H1 (cell line): Measurements from ENCODE around the gene HNRNPM. TPM values are rescaled to one million over a fixed set of nuclear protein-coding genes. Genes with fewer than 3 reads are reported as not detected.

Experiments
- CTCF ChIA-PET: fragments of 300-600 bp; sonication (Branson Sonifier 250); formaldehyde crosslinking; loops from one replicate; lab custom pipeline; 2021; ENCODE audit not compliant: partially characterized antibody; lab: Charles Lee
- POLR2A ChIA-PET: fragments of 300-600 bp; sonication (Branson Sonifier 250); formaldehyde crosslinking; loops from one replicate; lab custom pipeline; 2021; ENCODE audit warnings: inconsistent platforms; ENCODE audit not compliant: partially characterized antibody; lab: Charles Lee
- DNase-seq, 2 experiments: peaks; one replicate each; pipeline versions ENCODE4 v3.0.0 to v3.0.0-alpha.2; 2010 to 2022; ENCODE audit warnings: low spot score in 2 of 2, low read depth in 1 of 2, mixed read lengths in 1 of 2
- FAIRE-seq: peaks from 2 replicates; lab custom pipeline; 2011; peaks lifted over from hg19 to GRCh38; lab: Jason Lieb, UNC
- H2AFZ ChIP-seq: 2 replicates; pipeline ENCODE4 v1.8.1; 2012; ENCODE audit warnings: low read length, inconsistent platforms
- H2AK5ac ChIP-seq: 2 replicates; pipeline ENCODE4 v1.6.1; 2013; ENCODE audit warnings: low read depth, low read length
- H2BK120ac ChIP-seq: replicated peaks from 2 replicates; pipeline ENCODE3; 2013; ENCODE audit warnings: low read depth, low read length, inconsistent platforms
- H2BK12ac ChIP-seq: 2 replicates; pipeline ENCODE4 v1.6.1; 2013; ENCODE audit warnings: low read depth, low read length
- H2BK15ac ChIP-seq: 2 replicates; pipeline ENCODE4 v1.6.1; 2013; ENCODE audit warnings: low read length
- H2BK20ac ChIP-seq: 2 replicates; pipeline ENCODE4 v1.6.1; 2013; ENCODE audit warnings: low read length
- H2BK5ac ChIP-seq: 2 replicates; pipeline ENCODE4 v1.6.1; 2013; ENCODE audit warnings: low read depth, low read length
- H3K14ac ChIP-seq: 2 replicates; pipeline ENCODE4 v1.6.1; 2013; ENCODE audit warnings: inconsistent platforms; ENCODE audit not compliant: insufficient read length
- H3K18ac ChIP-seq: 2 replicates; pipeline ENCODE4 v1.6.1; 2013; ENCODE audit warnings: low read length; ENCODE audit errors: extremely low read depth
- H3K23ac ChIP-seq: 2 replicates; pipeline ENCODE4 v1.6.1; 2013; ENCODE audit warnings: inconsistent platforms; ENCODE audit not compliant: insufficient read length
- H3K23me2 ChIP-seq: 2 replicates; pipeline ENCODE4 v1.6.1; 2013; ENCODE audit warnings: low read depth, low read length
- H3K27ac ChIP-seq: 2 replicates; pipeline ENCODE4 v1.6.1; 2011; ENCODE audit warnings: low read depth, low read length, inconsistent platforms
- H3K27me3 ChIP-seq, 4 experiments: replicated peaks in 1 of 4; 1 replicate in 1 of 4; 2 replicates in 3 of 4; pipeline versions ENCODE4 v1.6.1 to v1.8.1; 2011 to 2013; ENCODE audit warnings: low read length in 3 of 4, mild to moderate bottlenecking in 3 of 4, inconsistent platforms in 2 of 4, mixed read lengths in 2 of 4, moderate library complexity in 1 of 4; ENCODE audit not compliant: control insufficient read depth in 3 of 4, insufficient read depth in 3 of 4; ENCODE audit errors: extremely low read depth in 1 of 4
- H3K36me3 ChIP-seq, 4 experiments: 2 replicates each; pipeline versions ENCODE4 v1.6.1 to v1.8.1; 2011 to 2013; ENCODE audit warnings: mild to moderate bottlenecking in 4 of 4, low read length in 3 of 4, moderate library complexity in 2 of 4, control low read depth in 1 of 4, inconsistent platforms in 1 of 4; ENCODE audit not compliant: insufficient read depth in 4 of 4, control insufficient read depth in 2 of 4
- H3K4ac ChIP-seq: replicated peaks from 2 replicates; pipeline ENCODE3; 2013; ENCODE audit warnings: low read length, low read depth, mixed read lengths, inconsistent platforms; ENCODE audit not compliant: insufficient read length
- H3K4me1 ChIP-seq, 4 experiments: replicated peaks in 1 of 4; 1 replicate in 1 of 4; 2 replicates in 3 of 4; pipeline versions ENCODE4 v1.6.1 to v1.8.1; 2011 to 2013; ENCODE audit warnings: low read length in 3 of 4, inconsistent platforms in 2 of 4, mixed read lengths in 1 of 4; ENCODE audit not compliant: insufficient read depth in 4 of 4, control insufficient read depth in 3 of 4
- H3K4me2 ChIP-seq, 2 experiments: 2 replicates each; pipeline versions ENCODE4 v1.6.1 to v1.8.1; 2011 to 2013; ENCODE audit warnings: low read depth in 2 of 2, low read length in 2 of 2, control low read depth in 1 of 2, inconsistent platforms in 1 of 2, mild to moderate bottlenecking in 1 of 2; ENCODE audit not compliant: insufficient read depth in 1 of 2
- H3K4me3 ChIP-seq, 4 experiments: fragments of 200-600, 300-600 bp in 1 of 4; sonication (generic), shearing (Covaris generic), sonication (Bioruptor Twin) in 1 of 4; 2 replicates each; pipeline versions ENCODE4 v1.5.1 to v1.8.1; 2011 to 2016; ENCODE audit warnings: low read length in 4 of 4, low read depth in 3 of 4, control low read depth in 2 of 4, inconsistent platforms in 2 of 4, mild to moderate bottlenecking in 2 of 4, mixed read lengths in 1 of 4, moderate library complexity in 1 of 4; ENCODE audit not compliant: insufficient read depth in 2 of 4; ENCODE audit errors: extremely low read depth in 1 of 4
- H3K56ac ChIP-seq: replicated peaks from 2 replicates; pipeline ENCODE3; 2013; ENCODE audit warnings: low read depth, mild to moderate bottlenecking, mixed read lengths, low read length, inconsistent platforms; ENCODE audit not compliant: insufficient read length
- H3K79me1 ChIP-seq: 2 replicates; pipeline ENCODE4 v1.6.1; 2013; ENCODE audit warnings: low read depth, low read length, control low read depth
- H3K79me2 ChIP-seq, 2 experiments: 2 replicates each; pipeline versions ENCODE4 v1.6.1 to v1.8.1; 2012 to 2013; ENCODE audit warnings: low read length in 2 of 2, mild to moderate bottlenecking in 2 of 2, inconsistent platforms in 1 of 2; ENCODE audit not compliant: insufficient read depth in 2 of 2, control insufficient read depth in 1 of 2
- H3K9ac ChIP-seq, 4 experiments: replicated peaks in 1 of 4; 1 replicate in 1 of 4; 2 replicates in 3 of 4; pipeline versions ENCODE4 v1.6.1 to v1.8.1; 2011 to 2013; ENCODE audit warnings: low read depth in 3 of 4, low read length in 3 of 4, control low read depth in 2 of 4, mild to moderate bottlenecking in 2 of 4, moderate library complexity in 2 of 4, inconsistent platforms in 1 of 4; ENCODE audit errors: extremely low read depth in 1 of 4
- H3K9me3 ChIP-seq, 2 experiments: 2 replicates each; pipeline versions ENCODE4 v1.6.1 to v1.8.1; 2012 to 2013; ENCODE audit warnings: mild to moderate bottlenecking in 2 of 2, moderate library complexity in 2 of 2, control low read depth in 1 of 2, inconsistent platforms in 1 of 2, low read depth in 1 of 2, low read length in 1 of 2, mixed read lengths in 1 of 2; ENCODE audit not compliant: insufficient read depth in 2 of 2
- H4K20me1 ChIP-seq, 2 experiments: replicated peaks in 1 of 2; 2 replicates each; pipeline versions ENCODE3 to v1.8.1; 2011 to 2013; ENCODE audit warnings: inconsistent platforms in 2 of 2, low read length in 2 of 2, mild to moderate bottlenecking in 1 of 2; ENCODE audit not compliant: insufficient read depth in 2 of 2, control insufficient read depth in 1 of 2
- H4K5ac ChIP-seq: 2 replicates; pipeline ENCODE4 v1.6.1; 2013; ENCODE audit warnings: low read length, low read depth, mixed read lengths, inconsistent platforms; ENCODE audit not compliant: insufficient read length
- H4K8ac ChIP-seq: 2 replicates; pipeline ENCODE4 v1.8.0; 2013; ENCODE audit warnings: mild to moderate bottlenecking, moderate library complexity, low read length, inconsistent platforms; ENCODE audit not compliant: insufficient read depth; ENCODE audit errors: extremely low read depth
- H4K91ac ChIP-seq: replicated peaks from 2 replicates; pipeline ENCODE3; 2013; ENCODE audit warnings: low read length, mixed read lengths, inconsistent platforms; ENCODE audit not compliant: insufficient read length
- PHF8 ChIP-seq: fragments of 200-600 bp; sonication (generic); conservative IDR thresholded peaks from 2 replicates; pipeline ENCODE4 v1.7.1; 2012; ENCODE audit warnings: low read depth, mild to moderate bottlenecking, inconsistent platforms, low read length, moderate library complexity
- WGBS, 2 experiments: shearing (Covaris generic) in 1 of 2; methylation state at CpG; one replicate each; pipeline versions ENCODE4 v1.1.6 to v1.1.7; 2013 to 2015; ENCODE audit warnings: low lambda C conversion rate in 2 of 2, mixed read lengths in 2 of 2, inconsistent platforms in 1 of 2, low coverage in 1 of 2, missing lambda C conversion rate in 1 of 2; ENCODE audit not compliant: insufficient replicate concordance in 2 of 2, insufficient coverage in 1 of 2, insufficient read length in 1 of 2; ENCODE audit errors: extremely low coverage in 1 of 2, missing lambda C conversion rate in 1 of 2; 5-methylcytosine and 5-hydroxymethylcytosine counted together
- polyA plus RNA-seq, 7 experiments: library from polyadenylated mRNA; depleted of rRNA in 3 of 7; stranded (reverse) in 5 of 7; unstranded in 2 of 7; fragments of >200 nt in 5 of 7; fragments of 200-250 nt in 2 of 7; gene quantifications; 1 replicate in 5 of 7; 2 replicates in 1 of 7; 4 replicates in 1 of 7; pipeline versions ENCODE4 v1.2.1 to v1.2.3, GENCODE V29; 2011 to 2013; ENCODE audit warnings: missing spikeins in 2 of 7, mixed read lengths in 2 of 7
- total RNA-seq: library from RNA; stranded (reverse); fragmentation: NEBNext Ultra II Directional; extraction: Animal tissue kit (Norgen Biotek cat#: 25700); gene quantifications from 2 replicates; pipeline ENCODE4 v1.2.1, GENCODE V29; 2021

Gene HNRNPM
- total and polyA plus RNA-seq, 2 of the 8 experiments (the other 6 are each of a cell fraction or from before 2014, with no cell fraction given): 375 to 474 TPM

DNA sequence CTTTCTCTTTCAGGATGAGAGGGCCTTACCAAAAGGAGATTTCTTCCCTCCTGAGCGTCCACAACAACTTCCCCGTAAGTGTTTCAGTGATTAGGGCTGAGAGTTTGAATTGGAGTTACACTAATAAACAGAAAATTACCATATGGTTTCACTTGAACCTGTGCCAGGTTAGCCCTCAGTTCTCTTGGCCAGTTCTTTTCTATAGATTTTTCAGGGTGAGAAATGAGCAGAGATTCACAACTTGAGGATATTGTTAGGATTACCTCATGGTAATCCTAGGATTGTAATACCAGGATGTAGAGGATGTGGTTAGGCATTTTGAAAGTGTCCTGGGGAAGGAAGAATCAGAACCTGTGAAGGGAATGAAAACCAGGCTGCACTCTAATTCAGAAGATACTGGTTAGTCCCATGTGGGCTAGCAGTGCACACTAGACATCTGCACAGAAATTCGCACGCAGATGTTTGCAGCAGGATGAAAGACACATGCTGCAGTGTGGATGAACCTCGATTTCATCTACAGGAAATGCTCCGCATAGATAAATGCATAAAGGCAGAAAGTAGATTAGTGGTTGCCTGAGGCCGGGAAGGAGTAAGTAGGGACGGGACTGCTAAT is 24.1 kb downstream of the HNRNPM start:
- Histone ChIP-seq H2BK5ac (no peak overlapping the region), H3K4me2 (no peak overlapping the region), H2BK12ac (no peak overlapping the region), H4K8ac (no peak overlapping the region), H3K4me1 (no peaks in the 10 kb centered on the region), H3K9me3 (no peaks in the 10 kb centered on the region), H3K27ac (no peak overlapping the region), H3K18ac (no peak overlapping the region), H4K20me1 (peaks cover 17 to 30% of the 10 kb centered on the region in 2 experiments), H3K79me2 (peaks cover 14 to 87% of the 10 kb centered on the region in 2 experiments), H3K23ac (no peak overlapping the region), H2BK20ac (no peak overlapping the region), H3K56ac (no peak overlapping the region), H2AK5ac (no peak overlapping the region), H4K91ac (no peak overlapping the region), H3K14ac (no peak overlapping the region), H4K5ac (no peak overlapping the region), H2AFZ (no peak overlapping the region), H2BK120ac (no peak overlapping the region), H3K9ac (no peak overlapping the region), H2BK15ac (no peak overlapping the region), H3K4ac (no peak overlapping the region), H3K36me3 (peaks cover 55 to 99% (median 89%) of the 10 kb centered on the region in 4 experiments), H3K23me2 (no peaks in the 10 kb centered on the region), H3K27me3 (no peaks in the 10 kb centered on the region), H3K79me1 (peaks cover 14% of the 10 kb centered on the region), H3K4me3 (no peak overlapping the region)
- ChIA-PET POLR2A (interaction anchor here (1.5 to 1.6 kb wide), 2 partner anchors 21 to 24 kb away, joined by 4 to 6 read pairs; partner anchors contain the start of gene HNRNPM), CTCF (interaction anchor here (0.8 to 1.4 kb wide), 3 partner anchors 15 to 113 kb away, joined by 3 to 5 read pairs (median 4); no protein-coding TSS in a partner anchor)
- FAIRE-seq (no peak), DNase-seq (no peak)
- 91% methylated on average over 8 of the region's 8 CpGs; no CpG with 5 or more reads in 1 of the 2 experiments for WGBS, 2 experiments
- no peak for TF ChIP-seq PHF8
